SW 1271 (cell line): Measurements from ENCODE around the gene IL17REL.

Source experiments
- DNase-seq, 2 experiments: peaks; one replicate each; lab custom pipeline; 2025; lab: John Stamatoyannopoulos, UW

The IL17REL gene

DNA sequence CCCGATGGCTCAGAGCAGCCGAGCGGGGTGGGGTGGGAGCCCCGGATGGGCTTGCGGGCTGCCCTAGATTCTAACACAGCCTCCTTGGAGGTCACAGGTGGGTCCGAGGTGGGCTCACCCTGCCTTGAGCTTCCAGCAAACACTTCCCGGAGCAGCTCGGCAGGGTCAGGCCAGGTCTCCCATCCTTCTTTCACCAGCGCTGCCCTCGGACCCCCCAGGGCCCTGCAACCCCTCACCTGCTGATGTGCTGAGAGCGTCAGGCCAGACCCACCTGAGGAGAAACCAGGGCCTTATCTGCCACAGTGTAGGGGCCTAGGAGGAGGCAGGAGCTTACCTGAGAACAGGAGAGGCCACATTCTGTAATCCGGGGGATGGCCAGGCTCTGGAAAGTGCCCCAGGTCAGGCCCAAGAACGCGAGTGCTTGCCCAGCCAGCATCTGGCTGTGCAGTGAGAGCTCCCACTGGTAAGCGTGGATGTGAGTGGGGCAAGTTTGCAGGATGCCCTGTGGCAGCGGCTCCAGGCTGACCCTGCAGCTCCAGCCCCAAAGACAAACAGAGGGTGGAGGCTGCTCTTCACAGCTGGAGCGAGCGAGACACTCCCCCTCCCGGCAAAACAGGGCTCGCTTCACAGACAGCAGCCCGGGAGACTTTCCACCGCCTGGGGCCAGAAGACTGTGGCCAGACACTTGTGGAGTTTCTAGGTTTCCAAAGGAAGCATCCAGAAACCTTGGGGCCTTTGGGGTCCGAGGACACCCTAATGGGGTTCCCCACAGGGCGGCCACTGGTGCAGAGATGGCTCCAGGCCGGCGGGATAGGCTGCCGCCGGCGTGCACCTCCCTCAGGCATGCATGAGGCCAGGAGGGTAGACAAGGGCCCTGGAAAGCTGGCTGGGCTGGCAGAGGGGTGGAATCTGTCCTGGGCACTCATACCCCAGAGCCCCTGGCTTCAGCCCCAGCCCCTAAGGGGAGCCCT is at the start of gene IL17REL:
IL17REL (minus strand) TSS at position 555 of the 971 bp plus-strand sequence; CDS start at position 436, 119 bp downstream.
- DNase-seq = no peak

DNA sequence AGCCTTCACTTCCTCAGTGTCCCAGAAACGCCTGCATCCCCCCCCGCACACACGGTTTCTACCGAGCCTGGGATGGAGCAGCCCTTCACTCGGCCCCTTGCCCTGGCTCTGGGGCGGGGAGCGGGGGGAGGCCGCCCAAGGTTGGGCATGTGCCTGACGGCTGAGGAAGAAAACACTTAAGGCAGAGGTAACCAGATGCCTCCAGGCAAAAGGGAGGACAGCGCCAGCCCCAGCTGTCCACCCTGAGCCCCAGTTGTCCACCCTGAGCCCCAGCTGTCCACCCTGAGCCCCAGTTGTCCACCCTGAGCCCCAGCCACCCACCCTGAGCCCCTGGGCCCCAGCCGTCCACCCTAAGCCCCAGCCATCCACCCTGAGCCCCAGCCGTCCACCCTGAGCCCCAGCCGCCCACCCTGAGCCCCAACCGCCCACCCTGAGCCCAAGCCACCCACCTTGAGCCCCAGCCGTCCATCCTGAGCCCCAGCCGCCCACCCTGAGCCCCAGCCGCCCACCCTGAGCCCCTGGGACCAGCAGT is 49.3 kb upstream of the IL17REL start:
- no peak for DNase-seq

DNA sequence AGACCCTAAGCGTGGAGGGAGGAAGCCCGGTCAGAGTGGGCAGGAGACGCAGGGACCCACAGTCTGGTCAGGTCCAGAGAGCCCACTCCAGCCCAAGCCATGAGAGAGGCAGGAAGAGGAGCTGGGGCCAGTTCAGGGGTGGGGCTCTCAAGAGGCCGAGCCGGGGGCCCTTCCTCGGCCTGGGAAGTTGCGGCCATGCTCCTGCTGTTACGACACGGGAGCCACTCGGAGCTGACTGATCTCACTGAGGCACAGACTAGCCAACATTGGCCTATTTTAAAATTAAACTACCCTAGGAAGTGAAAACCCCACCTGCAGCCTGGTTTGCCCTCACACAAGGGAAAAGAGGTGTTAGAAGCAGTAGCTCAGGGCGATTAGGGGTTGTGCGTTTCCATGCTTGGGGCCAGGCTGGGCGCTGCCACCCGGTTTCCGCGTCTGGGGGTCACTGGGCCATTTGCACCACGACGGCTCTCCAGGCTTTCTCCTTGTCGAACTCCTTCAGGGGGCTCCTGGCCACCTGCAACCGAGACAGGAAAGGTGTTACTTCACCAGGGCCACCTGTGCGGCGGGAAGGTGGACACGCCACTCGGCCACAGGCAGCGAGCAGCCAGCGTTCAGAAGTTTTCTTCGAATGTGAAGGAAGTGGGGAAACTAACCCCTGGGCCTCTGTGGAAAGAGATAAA is 48.7 kb upstream of the IL17REL start:
- DNase-seq = no peak

DNA sequence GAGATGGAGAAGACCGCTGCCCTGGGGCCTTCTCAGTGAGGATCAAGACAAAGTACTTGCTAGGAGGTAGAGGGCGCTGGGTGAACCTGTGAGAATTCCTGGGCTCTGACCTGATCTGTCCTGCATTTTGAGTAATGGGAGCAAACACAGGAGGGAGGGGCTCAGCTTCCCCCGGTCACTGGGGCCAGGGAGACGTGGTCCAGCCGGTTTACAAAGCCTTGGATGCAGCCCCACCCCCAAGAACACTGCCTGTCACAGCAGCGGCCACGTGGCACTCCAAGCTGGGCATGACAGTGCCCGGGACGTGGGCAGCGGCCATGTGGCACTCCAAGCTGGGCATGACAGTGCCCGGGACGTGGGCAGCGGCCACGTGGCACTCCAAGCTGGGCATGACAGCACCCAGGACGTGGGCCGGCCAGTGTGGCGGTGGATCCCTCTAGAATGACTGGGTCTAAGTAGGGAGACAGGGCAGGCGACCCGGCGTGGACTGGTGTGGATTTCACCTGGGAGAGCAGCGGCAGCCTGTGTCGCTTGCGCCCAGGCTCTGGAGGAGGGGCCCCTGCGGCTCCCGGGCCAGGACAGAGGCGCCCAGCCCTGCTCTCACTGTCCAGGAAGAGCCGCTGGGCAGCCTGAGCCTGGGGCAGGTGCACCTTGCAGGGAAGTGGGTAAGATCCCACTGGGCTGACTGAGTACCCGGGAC is 48.0 kb upstream of the IL17REL start:
- no peak for DNase-seq

DNA sequence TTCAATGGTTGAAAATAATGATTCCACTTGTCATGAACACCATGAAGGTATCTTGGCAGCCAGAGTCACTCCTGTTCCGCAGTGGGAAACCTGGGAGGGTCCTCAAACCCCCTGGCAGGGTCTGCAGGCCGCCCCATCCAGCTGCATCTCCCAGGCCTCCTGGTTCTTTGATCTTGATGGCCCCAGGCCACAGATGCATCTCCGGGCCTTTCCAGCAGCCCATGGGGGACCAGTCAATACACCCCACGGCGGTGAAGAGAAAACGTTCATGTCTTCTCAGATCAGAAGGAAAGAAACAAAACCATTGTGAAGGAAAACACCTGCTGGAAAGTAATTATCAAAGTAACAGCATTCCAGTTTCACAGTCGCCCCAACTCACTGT is 47.3 kb upstream of the IL17REL start:
- no peak for DNase-seq

DNA sequence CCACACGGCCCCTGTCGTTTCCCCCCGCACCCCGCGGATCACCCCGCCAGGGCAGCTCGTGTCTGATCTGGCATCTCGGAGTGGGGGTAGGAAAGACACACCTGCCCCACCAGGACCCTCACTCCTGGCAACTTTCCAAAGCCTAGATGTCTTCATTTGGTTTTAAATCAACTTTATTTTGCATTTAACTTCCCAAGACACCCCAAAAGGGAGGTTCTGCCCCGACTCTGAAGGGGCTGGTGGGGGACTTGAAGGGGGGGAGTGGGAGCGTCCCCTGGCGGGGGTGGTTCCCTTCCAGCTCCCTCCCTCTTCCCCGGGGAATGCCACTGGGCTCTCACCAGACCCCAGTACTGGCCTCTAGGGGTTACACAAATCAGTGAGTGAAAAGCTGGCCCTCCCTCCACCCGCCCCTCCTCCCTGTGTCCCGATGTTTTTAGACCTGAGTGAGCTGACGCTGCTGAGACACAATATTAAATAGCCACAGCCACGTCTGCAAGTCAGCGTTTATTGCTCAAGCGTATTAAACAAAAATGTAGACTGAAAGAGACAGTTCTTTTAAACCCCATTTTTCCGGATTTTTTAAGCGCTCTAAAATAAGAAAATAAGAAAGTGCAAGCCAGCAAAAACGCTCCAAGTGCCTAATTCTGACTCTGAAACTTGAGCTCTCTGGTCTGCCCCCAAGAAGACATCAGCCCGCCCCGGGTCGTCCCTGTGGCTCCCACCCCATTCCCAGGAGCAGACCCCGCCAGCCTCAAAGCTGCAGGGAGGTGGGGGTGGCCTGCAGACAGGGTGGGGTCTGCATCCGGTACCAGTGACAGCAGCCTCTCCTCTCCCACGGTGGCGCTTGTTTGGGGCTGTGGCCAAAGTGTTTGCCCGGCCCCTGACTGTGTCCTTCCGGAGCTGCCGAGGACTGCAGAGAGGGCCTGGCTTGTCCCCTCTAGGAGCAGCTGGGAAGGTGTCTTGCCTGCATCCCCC is 46.6 kb upstream of the IL17REL start:
- peak in 1 of 2 experiments; percentile 4 for DNase-seq

DNA sequence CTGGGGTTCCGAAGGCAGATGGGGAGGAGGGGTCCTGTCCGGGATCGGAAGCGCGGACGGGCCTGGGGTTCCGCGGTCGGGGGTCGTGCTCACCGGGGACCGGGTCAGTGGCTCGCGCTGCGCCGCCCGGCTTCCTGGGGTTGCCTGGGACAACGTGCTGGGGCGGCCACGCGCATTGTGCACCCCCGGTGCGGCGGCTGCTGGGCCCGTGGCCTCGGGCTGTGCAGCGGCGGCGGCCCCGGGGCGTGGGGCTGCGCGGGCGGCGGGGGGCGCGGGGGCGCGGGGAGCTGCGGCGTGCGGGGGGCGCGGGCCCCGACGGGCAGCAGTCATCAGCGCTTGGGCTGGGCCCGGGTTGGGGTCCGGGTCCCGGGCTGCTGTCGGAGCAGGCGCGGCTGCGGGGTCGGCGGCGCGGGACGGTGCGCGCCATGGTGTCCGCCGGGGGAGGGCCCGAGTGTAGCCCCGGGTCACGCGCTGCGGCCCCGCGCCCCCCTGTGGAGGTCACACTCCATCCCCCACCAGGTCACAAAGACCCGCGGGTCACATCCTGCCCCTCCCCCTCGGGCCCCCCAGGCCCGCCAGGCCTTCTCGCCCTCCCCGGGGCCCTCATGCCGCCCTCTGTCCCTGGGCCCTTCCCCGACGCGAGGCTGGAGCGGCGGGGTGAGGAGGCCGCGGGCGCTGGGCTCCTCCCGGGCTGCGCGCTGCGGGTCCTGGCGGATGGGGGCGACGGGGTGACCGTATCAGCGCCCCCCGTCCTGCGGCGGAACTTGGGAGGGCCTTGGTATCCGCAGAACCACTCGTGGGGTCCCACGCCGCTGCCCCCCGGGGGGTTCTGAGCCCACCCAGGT is 45.7 kb upstream of the IL17REL start, which contains the start of gene TTLL8:
TTLL8 (minus strand) TSS at position 238 of the 845 bp plus-strand sequence.
- DNase-seq = no peak

DNA sequence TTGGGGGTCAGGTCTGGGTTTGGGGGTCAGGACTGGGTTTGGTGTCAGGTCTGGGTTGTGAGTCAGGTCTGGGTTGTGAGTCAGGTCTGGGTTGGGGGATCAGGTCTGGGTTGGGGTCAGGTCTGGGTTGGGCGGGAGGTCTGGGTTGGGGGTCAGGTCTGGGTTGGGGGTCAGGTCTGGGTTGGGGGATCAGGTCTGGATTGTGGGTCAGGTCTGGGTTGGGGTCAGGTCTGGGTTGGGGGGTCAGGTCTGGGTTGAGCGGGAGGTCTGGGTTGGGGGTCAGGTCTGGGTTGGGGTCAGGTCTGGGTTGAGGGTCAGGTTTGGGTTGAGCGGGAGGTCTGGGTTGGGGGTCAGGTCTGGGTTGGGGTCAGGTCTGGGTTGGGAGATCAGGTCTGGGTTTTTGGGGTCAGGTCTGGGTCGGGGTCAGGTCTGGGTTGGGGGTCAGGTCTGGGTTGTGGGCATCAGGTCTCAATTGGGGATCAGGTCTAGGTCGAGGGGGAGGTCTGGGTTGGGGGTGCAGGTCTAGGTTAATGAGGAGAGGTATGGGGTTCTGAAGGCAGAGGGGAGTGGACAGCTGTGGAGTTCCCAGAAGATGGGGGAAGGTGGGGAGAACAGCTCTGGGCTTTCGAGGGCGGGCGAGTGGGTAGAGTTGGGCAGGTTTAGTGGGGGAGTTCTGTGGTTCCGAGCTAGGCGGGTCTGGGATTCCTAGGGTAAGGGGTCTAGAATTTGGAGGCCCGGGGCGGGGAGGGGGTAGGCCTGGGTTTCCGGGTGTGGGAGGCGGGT is 44.9 kb upstream of the IL17REL start:
- no peak for DNase-seq

DNA sequence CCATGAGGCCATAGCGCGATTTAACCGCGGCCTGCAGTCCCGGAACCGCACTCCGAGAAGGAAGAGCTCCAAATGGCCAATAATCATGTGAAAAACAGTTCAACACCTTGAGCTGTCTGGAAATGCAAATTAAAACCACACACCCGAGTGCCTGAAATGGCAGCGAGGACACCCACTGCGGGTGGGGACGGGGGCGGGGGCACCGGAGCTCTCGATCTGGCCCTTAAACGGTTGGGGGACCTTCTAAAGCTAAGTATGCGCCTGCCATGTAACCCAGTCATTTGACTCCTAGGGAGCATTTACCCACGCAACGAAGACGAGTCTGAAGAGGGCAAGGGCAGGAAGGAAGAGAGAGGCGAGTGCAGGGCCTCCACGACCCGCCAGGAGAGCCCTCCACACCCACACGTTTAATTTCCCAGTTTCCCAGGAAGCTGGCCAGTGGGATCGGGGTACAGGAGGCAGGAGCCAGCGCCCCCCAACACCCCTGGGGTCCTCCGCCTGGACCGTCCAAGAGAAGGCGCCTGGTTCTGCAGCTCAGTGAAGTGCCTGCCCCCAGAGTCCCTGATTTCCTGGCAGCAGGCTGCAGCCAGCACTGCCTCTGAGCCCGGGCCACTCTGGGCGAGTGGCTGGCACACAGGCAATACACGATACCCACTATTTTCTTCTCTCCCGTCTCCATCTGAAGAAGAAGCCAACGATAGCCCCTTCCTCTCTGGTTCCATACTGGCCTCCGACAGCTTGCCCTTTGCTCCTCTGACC is 43.8 kb upstream of the IL17REL start:
- DNase-seq = no peak

DNA sequence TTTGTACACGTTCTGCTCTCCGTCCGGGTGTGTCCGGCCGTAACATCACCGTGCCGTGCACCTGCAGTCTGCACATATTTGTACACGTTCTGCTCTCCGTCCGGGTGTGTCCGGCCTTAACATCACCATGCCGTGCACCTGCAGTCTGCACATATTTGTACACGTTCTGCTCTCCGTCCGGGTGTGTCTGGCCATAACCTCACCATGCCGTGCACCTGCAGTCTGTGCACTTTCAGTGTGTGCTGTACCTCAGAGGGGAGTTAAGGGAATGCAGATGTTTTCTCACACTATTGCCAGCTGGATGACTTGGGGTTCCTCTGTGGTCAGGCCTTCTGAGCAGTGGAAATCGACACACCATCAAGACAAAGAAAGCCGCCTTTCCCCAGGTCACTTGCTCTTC is 41.3 kb upstream of the IL17REL start:
- no peak for DNase-seq

DNA sequence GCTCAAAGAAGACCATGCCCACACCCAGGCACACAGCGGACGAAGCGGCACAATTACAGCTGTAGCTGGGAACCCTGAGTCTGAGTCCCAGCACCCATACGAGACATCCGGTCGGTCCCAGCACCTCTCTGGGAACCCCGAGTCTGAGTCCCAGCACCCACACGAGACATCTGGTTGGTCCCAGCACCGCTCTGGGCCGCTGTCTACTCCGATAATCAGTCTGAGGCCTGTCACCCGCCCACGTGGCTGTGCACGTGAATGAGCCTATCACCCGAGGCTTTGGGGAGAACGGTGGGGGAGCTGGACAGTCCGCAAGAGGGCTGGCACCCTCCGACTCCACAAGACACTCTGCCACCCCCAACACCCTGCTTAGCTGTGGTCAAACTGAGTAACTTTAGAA is 39.4 kb upstream of the IL17REL start:
- no peak for DNase-seq

DNA sequence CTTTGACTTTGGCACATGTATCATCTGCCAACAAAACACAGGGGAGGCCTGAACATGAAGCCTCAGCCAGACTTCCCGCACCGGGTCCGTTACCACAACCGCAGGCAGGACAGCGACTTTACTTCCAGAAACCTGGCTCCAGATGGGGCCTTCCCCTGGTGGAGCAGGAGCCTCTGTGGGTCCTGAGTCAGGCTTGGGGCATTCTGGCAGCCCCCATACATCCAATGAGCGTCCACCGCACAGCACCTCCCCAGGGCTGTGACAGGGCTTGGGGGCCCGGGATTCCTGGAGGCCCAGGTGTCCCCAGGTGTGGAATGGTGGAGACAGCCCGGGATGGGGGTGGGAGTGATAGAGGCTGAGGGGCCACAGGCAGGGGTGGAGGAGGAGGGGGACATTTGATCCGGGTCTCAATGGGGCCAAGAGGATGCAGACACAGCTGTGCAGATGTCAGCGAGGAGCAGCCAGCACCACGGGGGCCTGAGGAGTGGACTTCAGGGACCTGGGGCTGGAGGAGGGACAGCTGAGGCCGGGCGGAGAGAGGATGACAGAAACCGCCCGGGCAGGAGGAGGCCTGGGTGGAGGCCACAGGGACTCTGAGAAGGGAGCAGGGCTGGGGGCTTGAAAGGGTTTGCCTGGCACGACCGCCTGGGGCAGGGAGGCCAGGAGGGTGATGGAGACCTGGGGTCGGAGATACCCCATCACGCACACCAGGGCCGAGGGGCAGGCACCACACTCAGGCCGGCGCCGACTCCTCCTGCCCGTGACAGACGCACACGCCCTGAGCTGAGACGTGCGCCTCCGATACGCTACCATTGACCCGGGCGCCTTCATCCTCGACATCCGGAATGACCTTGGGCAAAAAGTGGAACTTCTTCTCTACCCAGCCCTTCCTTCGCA is 37.0 kb upstream of the IL17REL start:
- DNase-seq = no peak

DNA sequence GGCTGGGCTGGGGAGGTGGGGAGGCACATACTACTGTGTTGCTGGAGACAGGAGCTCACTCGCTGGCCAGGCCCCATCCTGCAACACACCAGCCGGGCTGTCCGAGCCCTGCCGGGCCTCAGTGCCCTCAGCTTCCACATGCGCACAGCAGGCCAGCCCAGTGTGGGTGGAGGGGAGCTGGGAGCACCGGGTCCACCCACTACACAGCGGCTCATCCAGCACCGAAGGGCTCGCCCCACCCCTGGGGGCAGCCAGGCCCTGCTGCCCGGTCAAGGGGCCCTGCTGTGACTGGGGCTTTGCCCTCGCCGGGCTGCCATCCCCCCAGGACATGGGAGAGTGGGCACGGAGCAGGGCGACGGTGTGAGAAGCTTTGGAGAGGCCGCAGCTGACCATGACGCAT is 36.3 kb upstream of the IL17REL start:
- no peak for DNase-seq

DNA sequence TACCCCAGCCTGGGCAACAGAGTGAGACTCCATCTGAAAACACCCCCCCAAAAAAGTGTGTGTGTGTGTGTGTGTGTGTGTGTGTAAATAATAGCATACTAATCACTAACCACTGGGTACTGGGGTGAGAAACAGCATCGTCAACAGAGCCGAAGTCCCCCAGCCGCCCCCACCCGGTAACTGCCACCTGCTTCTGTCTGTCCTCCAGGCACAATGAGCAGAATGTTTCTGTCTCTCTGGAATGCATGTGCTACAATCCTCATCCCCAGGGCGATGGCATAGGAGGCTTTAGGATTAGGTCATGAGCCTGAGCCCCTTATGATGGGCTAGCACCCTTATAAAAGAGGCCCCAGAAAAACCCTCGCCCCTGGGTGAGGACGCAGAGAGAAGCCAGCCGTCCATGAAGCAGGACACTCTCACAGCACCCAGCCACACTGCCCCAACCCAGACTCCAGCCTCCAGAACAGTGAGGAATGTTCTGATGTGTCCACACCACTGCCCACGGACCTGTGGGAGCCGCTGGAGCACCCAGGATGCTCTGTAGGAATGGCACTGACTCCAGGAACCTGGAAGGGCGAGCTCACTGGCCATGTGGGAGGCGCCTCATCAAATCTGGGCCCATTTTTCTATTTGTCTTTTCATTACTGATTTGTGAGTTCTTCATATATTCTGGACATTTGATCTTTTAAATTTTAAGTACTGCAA is 35.6 kb upstream of the IL17REL start:
- DNase-seq = no peak

DNA sequence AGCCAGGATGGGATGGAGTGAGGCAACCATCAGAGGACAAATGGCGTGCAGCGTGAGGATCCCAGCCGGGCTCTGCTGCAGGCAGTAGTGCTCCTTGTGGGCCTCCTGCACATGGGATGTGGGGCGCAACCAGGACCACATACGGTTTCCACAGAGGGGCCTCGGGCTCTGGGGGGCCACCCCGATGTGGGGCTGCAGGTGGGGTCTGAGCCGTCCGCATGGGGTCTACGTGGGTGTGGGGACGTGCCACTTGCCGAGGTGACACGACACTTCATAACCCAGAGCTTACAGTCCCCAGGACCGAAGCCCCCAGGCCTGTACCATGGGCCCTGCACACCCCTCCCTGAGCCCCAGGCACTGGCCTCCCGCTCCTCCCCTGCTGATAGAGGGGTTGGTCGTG is 34.8 kb upstream of the IL17REL start:
- no peak for DNase-seq

DNA sequence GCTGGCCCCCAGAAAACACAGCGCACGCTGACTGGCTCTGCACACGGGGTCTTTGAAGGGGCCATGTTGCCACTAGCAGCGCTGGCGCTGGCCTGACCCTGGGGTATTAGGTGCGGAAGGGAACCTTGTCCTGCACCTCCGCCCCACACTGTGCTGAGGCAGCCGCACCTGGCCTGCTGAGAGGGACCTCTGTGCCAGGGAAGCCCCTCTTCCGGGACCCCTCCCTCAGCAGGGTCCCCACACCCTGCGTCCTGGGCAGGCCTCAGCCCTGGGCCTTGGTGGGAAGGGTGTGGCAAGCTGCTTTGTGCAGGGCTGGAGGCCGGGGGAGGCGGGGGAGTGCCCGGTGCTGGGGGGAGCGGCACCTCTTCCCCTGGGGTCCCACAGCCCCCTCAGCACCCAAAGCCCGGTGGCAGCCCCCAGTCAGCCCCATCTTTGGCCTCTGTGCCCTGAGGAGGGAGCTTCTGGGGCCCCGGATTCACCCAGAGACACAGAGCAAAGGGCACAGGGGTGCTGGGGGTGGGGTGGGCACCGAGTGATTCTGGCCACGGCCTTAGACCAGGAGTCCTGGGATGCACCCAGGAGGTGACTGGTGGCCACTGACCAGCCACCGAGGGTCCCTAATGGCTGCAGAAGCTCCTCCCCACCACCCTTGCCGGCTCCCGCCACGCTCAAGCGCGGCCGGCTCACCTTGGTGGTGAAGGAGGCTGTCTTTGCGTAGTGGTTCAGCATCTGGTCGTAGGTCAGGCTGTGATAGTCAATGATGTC is 34.1 kb upstream of the IL17REL start:
- DNase-seq = no peak
